Right kidney (tissue), 1 donor: ENCODE data around the gene C19orf73.
"Not testable (repeated sequence)": the region's sequence is repeated elsewhere in the genome, so short reads cannot be mapped to it uniquely, and the experiment has no call there.

Source experiments
- DNase-seq: peaks from one replicate; pipeline ENCODE4 v3.0.0-alpha.2; 2016

C19orf73 gene

DNA sequence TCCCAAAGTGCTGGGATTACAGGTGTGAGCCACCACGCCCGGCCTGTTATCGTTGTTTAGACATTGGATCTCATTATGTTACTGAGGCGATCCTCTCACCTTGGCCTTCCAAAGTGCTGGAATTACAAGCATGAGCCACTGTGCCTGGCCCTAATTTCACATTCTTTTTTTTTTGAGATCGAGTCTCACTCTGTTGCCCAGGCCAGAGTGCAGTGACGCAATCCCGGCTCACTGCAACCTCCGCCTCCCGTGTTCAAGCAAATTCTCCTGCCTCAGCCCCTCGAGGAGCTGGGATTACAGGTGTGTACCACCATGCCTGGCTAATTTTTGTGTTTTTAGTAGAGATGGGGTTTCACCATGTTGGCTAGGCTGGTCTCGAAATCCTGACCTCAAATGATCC is 4.3 kb upstream of the C19orf73 start:
- DNase-seq: not testable (repeated sequence)

DNA sequence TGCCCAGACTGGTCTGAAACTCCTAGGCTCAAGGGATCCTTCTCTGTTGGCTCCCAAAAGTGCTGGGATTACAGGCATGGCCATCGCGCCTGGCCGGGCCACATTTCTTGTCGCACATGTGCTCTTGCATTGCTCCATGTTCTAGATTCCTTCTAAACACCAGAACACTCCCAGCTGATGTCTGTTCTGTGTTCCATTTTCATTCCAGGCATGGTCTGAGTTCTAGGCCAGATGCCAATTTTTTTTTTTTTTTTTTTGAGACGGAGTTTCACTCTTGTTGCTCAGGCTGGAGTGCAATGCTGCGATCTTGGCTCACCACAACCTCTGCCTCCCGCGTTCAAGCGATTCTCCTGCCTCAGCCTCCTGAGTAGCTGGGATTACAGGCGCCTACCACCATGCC is 2.9 kb upstream of the C19orf73 start:
- not testable (repeated sequence) for DNase-seq

DNA sequence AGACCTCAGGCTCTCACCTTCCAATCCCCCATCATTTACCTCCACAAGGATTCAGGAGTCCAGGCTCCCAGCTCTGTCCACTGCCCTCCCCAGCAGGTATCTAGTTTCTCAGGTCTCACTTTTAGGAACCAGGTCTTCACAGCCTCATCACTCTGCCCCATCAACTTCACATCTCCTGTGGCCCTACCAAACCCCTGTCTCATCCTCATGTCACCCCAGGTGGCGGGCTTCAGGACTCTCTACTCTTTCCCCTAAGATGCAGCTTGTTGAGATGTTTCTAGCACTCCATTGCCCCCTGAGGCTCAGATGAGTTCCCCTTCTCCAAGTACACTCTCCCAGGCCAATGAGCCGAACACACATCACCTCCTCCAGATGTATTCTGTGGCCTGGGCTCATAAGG is 1.9 kb upstream of the C19orf73 start:
- no peak for DNase-seq

DNA sequence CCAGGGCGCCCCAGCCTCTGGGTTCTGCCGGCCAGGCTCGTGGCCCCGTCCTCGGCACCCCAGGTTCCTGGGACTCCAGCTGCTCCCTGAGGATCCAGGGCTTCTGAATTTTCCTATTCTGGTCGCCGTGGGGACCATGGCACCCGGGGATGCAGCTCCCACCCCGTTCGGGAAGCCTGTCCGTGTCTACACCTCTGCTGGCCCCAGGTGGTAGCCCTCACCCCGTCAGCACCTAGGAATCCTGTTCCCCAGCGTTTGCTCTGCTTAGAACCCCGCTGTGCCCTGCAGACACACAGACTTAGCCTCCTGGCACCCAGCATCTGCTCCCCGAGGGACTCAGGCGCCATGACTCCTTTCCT is 1.4 kb upstream of the C19orf73 start:
- no peak for DNase-seq

DNA sequence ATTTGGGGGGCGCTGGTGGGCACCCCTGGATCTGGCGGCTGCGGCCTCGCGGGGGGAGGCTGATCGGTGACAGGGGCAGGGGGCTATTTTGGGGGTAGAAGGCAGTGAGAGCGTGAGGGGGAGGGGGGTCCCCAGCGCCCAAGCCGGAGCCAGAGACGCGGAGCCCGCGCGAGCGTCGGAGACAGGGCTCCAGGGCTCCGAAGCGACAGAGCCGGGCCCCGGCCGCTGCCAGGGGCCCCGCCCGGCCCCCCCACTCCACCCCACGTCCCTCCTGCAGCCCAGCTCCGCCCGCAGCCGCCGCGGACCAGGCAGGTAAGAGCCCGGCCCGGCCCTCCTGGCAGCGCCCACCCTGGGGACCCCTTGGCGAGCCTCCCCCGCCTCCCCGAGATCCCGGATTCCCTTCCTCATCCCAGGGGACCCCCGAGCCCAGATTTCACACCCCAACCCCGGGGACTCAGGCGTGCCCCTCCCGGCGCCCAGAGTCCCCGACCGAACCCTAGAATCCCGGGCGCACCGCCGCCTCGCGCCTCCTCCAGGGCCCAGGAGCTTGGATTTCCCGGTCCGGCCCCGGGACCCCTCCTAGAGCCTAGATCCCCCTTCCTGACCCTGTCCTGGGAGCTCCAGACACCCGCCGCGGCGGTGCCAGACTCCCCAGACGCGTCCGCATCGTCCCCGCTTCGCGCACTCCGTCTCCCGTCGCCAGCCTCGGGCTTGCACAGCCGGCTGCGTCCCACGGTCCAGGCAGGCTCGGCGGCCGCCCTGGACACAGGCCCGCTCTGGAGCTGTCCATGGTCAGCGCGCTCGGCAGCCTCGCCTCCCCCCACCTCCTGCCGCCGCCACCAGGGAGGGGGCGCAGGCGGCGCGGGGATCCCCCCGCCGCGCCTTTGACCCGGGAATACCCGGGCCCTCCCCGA is 725 bp upstream of the C19orf73 start, which contains the start of gene PPFIA3:
Gene PPFIA3, plus strand, starts transcription at position 134 of the 914 bp plus-strand sequence. CDS start 8,330 bp downstream, outside the sequence.
- DNase-seq: peak; percentile 73

DNA sequence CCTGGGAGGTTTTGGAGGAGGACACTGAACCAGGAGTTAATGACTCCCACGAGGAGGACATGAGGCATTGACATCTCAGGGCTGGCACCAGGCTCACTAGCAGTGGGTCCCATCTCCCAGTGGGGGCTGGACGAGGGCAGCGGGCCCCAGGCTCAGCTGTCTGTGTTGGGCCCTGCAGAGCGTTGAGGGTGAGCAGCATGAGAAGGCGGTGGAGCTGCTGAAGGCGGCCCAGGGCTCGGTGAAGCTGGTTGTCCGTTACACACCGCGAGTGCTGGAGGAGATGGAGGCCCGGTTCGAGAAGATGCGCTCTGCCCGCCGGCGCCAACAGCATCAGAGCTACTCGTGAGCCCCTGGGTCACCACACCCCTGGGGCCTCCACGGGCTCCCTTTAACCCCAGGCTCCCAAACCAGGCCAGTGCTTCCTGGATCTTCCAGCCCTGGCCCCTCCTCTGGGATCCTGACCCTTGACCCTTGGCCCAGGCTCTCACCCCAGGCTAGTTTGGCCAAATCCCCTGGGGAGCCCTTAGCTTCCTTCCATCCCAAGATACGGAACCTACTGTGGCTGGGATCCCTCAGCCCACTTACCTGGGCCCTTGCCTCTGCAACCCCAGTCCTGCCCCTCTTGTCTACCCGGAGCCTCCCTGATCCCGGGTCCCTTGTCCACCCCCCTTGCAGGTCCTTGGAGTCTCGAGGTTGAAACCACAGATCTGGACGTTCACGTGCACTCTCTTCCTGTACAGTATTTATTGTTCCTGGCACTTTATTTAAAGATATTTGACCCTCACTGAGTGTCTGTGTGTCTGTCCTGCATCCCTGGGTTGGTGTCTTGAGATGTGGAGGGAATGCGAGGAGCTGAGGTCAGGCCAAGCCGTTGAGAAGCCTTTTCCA is 1.0 kb downstream of the C19orf73 start:
- no peak for DNase-seq

DNA sequence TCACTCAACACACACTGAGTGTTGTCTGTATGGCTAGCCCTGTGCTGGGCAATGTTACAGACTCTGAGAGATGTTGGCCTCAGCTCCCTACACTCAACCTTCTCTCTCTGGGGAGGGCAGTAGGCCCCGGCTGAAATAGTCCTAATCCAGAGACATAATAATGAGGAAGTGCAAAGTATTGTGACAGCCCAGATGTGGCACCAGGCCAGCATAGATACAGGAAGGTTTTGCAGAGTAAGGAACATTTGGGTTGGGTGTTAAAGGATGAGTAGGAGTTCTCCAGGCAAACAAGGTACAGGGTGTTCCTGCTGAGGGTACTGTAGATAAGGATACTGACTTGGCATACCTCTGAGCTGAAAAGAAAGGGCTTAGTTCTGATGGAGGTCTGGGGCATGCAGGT is 2.4 kb downstream of the C19orf73 start:
- no peak for DNase-seq

DNA sequence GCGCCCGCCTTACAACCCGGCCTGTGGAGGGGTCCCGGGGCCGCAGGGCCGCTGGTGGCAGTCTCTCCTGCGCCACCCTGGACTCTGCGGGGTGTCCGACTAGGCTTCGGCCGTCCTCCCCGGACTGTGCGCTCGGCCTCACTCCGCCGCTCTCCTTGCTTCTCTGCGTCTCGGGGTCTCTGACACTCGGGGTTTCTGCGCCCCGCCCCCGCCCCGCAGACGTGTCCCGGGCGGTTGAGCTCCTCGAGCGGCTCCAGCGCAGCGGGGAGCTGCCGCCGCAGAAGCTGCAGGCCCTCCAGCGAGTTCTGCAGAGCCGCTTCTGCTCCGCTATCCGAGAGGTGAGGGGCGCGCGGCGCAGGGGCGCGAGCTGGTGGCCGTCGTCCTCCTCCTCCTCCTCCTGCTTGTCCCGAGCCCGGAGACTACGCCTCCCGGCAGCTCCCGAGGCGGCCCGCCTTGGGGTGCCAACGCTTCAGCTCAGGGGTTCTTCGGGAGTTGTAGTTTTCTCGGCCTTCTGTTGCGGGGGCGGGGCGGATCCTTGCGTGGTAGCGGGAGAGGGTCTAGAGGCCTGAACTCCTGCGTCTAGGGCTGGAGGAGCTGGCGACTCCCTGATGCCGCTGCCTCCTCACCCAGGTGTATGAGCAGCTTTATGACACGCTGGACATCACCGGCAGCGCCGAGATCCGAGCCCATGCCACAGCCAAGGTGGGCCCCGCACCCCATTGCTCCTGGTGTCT is 4.1 kb downstream of the C19orf73 start:
- DNase-seq: peak; percentile 93

DNA sequence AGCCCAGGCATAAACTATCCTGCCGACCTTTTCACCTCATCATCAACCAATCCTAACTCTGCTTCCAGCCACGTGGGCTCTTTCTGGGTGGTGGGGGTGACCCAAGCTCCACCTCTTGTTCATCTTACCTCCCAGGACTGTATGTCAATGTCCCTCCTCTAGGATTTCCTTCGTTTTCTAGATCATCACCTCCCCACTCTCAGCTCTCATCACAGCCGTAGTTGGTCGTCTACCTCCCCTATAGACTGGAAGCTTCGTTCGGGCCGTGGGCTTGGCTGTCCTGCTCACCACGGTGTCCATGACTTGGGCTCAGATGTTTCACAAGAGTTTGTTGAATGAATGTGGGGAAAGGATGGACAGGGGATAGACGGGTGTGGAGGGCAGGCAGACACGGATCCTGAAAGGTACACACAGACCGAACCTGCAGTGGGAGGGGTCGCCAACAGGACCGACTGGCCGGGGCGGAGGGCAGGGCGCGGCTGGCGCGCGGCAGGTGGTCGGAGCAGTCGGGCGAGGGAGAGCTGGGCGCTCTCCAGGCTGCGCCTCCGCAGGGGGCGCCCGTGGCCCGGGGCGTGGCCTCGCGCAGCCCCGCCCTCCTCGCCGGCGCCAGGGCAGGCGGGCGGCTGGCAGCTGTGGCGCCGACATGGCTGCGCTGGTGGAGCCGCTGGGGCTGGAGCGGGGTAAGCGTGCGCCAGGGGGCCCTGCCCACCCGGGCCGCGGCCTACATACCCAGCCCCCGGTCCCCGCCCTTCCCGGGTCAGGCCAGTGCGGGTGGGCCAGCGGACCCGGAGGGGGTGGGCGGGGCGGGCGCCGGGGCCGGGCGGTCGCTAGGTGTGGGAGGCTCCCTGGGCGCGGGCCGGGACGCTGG is 4.9 kb downstream of the C19orf73 start, which contains the start of gene LIN7B:
Gene LIN7B, plus strand, starts transcription at position 609 of the 868 bp plus-strand sequence. Its CDS starts 35 bp downstream, at position 644.
- peak; percentile 85 for DNase-seq

DNA sequence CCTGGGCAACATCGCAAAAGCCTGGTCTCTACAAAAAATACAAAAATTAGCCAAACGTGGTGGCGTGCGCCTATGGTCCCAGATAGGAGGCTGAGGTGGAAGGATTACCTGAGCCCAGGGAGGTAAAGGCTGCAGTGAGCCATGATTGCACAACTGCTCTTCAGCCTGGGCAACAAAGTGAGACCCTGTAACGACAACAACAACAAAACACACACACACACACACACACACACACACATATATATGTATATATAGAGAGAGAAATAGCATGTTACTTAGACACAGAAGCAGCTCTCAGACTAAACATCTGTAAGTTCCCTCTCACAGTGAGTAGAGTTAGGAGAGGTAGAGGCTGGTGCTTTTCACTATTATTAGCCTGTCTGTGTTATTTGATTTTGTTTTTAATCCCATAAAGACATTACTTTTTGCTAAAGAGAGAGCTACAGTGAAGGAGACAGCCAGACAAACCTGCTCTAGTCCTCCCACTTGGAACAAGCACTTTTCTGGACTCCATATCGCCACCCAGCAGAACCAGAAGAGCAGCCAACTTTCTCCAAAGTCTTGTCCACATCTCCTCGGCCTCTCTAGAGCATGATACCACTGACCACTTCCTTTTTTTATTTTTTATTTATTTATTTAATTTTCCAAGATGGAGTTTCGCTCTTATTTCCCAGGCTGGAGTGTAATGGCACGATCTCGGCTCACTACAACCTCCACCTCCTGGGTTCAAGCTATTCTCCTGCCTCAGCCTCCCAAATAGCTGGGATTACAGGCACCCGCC is 7.5 kb downstream of the C19orf73 start:
- no peak for DNase-seq

DNA sequence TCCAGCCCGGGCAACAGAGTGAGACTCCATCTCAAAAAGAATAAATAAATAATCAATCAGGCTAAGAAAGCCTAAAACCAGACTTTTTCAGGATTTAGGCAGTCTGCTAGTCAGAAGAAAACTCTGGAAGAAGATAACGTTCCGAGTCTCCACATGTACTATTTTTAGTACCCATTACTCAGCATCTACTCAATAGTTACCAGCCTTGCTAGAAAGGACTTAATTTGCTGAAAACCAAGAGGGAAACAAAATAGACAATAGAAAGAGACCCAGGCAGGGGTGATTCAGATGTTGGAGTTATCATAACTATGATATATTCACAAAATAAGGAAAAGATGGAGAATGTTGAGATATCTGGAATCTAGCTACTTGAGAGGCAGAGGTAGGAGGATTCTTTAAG is 8.4 kb downstream of the C19orf73 start:
- DNase-seq: no peak

DNA sequence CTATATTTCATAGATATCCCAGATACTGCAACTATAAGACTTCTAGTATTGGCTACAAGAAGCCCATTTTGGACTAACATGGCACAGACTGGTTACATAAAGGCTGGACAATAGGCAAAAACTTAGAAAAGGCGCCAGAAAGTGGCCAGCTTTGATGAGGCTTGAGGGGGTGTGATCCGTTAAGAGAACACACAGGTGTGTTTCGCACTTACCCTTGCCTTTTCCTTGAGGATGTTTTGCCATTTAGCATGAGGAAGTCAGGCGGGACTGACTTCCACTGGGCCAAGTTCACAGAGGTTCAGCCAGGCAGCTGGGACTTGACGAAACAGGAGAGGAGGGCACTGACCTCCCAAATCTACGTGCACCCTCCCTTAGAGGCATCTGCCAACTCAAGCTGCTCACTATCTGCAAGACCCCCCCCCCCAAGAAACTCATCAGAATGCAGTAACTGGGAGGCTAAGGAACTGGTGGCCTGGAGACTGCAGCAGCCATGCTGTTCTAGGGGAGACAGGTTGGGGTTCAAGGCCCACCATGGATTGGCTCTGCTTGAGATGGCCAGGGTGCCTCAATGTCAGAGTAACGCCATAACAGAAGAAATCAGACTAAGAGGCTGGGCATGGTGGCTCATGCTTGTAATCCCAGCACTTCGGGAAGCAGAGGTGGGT is 9.2 kb downstream of the C19orf73 start:
- no peak for DNase-seq

DNA sequence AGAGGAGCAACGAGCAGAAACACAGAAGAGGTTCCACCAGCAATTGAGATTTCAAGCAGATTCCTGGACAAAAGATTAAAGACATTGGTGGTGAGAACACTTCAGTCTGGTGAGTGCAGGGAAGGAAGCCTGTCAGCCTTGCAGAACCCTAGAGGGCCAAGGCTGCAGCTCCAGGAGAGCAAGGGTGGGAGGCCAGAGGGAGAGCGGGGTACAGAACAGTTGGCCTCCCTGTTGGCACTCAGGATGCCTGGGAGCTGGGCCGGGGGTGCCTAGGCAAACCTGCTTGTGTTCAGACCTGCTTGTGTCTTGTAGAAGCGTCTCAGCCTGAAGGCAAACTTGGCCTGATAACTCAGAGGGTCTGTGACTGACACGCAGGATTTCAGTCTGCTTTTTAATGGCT is 9.9 kb downstream of the C19orf73 start:
- DNase-seq: no peak

DNA sequence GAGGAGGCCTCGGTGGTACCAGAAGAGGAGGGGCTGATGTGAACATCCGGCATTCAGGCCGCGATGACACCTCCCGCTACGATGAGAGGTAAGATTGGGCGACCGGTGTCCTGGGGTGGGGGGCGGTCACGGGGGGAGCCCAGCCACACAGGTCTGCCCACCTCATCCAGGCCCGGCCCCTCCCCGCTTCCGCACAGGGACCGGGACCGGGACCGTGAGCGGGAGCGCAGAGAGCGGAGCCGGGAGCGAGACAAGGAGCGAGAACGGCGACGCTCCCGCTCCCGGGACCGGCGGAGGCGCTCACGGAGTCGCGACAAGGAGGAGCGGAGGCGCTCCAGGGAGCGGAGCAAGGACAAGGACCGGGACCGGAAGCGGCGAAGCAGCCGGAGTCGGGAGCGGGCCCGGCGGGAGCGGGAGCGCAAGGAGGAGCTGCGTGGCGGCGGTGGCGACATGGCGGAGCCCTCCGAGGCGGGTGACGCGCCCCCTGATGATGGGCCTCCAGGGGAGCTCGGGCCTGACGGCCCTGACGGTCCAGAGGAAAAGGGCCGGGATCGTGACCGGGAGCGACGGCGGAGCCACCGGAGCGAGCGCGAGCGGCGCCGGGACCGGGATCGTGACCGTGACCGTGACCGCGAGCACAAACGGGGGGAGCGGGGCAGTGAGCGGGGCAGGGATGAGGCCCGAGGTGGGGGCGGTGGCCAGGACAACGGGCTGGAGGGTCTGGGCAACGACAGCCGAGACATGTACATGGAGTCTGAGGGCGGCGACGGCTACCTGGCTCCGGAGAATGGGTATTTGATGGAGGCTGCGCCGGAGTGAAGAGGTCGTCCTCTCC is 11.1 kb downstream of the C19orf73 start:
- DNase-seq: no peak

DNA sequence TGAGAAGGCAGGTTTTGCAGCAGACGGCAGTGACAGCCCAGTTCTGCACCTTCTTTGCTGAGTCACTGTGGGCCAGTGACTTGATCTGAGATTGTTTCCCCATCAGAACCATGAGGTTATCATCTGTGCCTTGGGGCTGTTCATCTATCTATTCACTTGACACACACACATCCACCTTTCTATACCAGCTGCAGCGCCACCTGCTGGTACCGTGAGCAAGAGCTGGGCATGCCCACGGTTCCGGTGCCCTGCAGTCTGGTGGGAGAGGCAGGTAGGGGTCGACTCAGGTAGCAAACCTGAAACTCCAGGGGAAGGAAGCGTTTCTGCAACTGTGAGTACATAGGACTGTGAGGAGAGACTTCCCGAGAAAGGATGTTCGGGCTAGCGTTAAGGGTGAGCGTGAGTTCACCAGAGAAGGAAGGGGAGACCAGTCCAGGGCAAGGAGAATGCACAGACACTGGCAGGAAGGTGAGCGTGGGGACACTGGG is 12.3 kb downstream of the C19orf73 start:
- no peak for DNase-seq

DNA sequence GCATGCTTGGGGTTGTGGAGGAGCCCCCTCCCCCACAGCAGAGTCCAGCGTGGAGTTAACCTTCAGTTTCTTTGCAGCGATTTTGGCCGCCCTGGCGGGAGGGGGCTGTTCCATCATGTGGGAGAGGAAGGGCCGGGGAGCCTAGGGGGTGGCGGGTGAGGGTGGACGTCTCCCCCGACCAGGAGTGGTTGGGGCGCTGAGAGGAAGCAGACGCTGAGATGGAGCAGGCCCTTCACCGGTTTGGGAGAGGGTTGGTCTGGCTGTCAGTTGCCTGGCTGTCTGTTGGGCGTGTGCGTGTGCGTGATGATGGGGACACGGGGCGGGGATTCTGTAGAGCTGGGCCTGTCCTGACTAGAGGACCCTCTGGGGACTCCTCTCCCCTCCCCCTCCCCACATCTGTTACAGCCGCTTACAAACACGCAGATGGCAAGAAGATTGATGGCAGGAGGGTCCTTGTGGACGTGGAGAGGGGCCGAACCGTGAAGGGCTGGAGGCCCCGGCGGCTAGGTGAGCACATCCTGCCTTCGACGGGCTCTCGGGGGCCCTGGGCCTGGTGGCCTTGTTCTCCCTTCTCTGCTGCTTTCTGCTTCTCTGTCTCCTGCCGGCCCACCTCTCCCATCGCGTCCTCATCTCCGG is 14.6 kb downstream of the C19orf73 start:
- DNase-seq: no peak

DNA sequence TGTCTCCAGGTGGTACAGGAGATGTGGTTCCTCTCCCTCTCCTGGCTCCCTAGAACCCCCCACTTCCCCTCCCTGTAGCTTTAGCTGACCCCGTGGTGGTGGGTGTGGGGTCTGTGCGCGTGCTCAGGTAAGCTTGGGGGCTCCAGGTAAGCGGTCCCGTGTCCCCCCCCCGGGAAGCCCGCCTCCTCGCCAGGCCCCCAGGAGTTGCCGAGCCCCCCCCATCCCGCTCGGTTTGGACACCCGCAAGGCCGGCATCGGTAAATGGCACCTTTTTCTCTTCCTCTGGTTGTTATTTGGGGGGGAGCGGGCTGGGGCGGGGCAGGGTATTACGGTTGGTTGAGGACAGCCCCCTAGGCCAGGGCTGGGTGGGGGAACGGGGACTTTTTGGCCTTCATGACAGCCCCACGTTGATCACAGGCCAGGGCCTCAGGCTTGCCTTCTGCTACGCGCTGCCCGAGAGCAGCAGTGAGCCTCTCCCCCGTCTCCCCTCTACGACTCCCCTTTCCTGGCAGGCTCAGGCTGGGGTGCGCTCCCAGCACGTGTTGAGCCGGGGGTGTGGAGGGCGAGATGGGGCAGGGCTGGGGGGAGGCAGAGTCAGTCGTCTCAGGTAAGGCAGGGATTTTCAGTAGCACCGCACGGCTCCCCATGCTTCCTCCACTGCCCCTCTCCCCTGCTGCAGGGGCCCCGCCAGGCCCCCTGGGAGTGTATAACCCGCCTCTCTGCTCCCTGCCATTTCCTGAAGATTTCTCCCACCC is 15.4 kb downstream of the C19orf73 start:
- DNase-seq: no peak

DNA sequence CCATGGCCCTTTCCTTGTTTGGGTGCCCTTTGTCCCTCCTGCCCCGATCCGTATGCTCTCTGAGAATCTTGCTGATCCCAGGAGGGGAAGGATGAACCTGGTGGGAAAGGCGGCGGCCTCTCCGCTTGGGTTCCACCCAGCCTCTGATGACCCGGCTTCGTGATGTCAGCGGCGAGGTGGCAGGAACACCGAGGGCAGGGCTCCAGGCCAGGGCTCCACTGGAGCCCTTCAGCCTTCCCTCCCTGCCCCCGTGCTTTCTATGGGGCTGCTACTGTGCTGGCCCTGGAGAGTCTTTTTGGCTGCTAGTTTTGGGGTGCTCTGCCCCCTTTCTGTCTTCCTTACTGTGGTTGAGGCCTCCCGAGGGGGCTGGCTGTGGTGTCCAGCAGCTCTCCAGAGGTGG is 16.6 kb downstream of the C19orf73 start:
- no peak for DNase-seq
